HepG2 (cell line): Measurements from ENCODE around the gene VANGL2.
A peak's percentile ranks its signal among the peaks of the same experiment; 100 is the strongest.

Source experiments
- BCL6 ChIP-seq: IDR thresholded peaks from 2 replicates; pipeline ENCODE4 v1.6.1; 2016; ENCODE audit warnings: missing genetic modification reagents, missing compliant biosample characterization
- BRCA1 ChIP-seq: sonication (generic); formaldehyde crosslinking; IDR thresholded peaks from 2 replicates; pipeline ENCODE4 v1.4.0; 2020; ENCODE audit warnings: missing genetic modification reagents
- FOXJ3 ChIP-seq: sonication (generic); formaldehyde crosslinking; IDR thresholded peaks from 2 replicates; pipeline ENCODE4 v1.4.0; 2020; ENCODE audit warnings: missing genetic modification reagents, mild to moderate bottlenecking, borderline replicate concordance
- GABPA ChIP-seq, 2 experiments: IDR thresholded peaks; 2 replicates each; pipeline ENCODE4 v1.6.1; 2011 to 2016; ENCODE audit warnings: low read depth in 2 of 2, low read length in 1 of 2, missing biosample characterization in 1 of 2, missing genetic modification characterization in 1 of 2
- GTF3A ChIP-seq: sonication (generic); formaldehyde crosslinking; conservative IDR thresholded peaks from 2 replicates; pipeline ENCODE4 v1.4.0; 2020; ENCODE audit warnings: mild to moderate bottlenecking, missing genetic modification reagents
- KAT2B ChIP-seq: fragments of 150-350 bp; IDR thresholded peaks from 2 replicates; pipeline ENCODE4 v1.6.1; 2014; ENCODE audit warnings: low read depth, low read length, borderline replicate concordance
- MAFK ChIP-seq, 2 experiments: IDR thresholded peaks in 1 of 2; conservative IDR thresholded peaks in 1 of 2; 2 replicates each; pipeline ENCODE4 v1.6.1; 2011; ENCODE audit warnings: improper control_type of control experiment in 2 of 2, low read length in 2 of 2
- POLR2A ChIP-seq, 2 experiments: IDR thresholded peaks; 2 replicates each; pipeline ENCODE4 v1.6.1; 2011; ENCODE audit warnings: low read depth in 2 of 2, low read length in 2 of 2, mild to moderate bottlenecking in 1 of 2, moderate library complexity in 1 of 2; ENCODE audit not compliant: insufficient read depth in 1 of 2
- RFX5 ChIP-seq: IDR thresholded peaks from 2 replicates; pipeline ENCODE4 v1.6.1; 2011; ENCODE audit warnings: low read depth, low read length, improper control_type of control experiment
- SIN3A ChIP-seq: IDR thresholded peaks from 2 replicates; pipeline ENCODE4 v1.6.1; 2011; ENCODE audit warnings: low read depth, mild to moderate bottlenecking, control low read depth, low read length, borderline replicate concordance
- TBP ChIP-seq: sonication (generic); formaldehyde crosslinking; IDR thresholded peaks from 2 replicates; pipeline ENCODE4 v1.5.0; 2020; ENCODE audit warnings: missing genetic modification reagents
- TF ChIP-seq, protein P1 (sequence below): sonication (generic); formaldehyde crosslinking; IDR thresholded peaks from 2 replicates; pipeline ENCODE4 v1.5.0; 2020; ENCODE audit warnings: mild to moderate bottlenecking, missing genetic modification reagents, moderate library complexity
- TF ChIP-seq, protein P2 (sequence below): IDR thresholded peaks from 2 replicates; pipeline ENCODE4 v1.6.1; 2012; ENCODE audit warnings: inconsistent platforms
- TF ChIP-seq, protein P3 (sequence below): IDR thresholded peaks from 2 replicates; pipeline ENCODE4 v1.6.1; 2016; ENCODE audit warnings: missing compliant biosample characterization, missing genetic modification reagents, borderline replicate concordance

DNA sequence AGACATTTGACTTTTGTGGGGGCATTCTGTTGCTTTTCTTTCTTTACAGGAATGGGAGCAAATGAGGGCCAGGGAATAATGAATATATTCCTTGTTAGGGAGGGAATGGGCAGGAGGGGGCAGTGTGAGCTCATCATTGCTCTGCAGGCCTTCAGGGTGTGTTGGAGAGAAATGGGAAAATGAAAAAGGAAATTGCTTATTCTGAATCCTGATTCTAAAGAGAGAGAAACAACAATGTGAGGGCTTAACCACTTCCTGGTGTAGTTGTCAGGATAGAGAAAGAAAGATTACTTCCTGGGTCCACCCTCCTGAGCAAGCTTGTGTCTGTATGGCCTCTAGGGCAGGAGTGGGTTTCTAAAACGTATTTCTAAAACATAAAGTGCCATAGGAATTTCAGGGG, 28.3 kb downstream of the VANGL2 start:
- TF ChIP-seq SIN3A = no peak
- no peak for TF ChIP-seq RFX5
- TF ChIP-seq GABPA (IDR thresholded peaks at IDR 0.05; ENCODE audit: low read depth, low read length) = no peak
- no peak for TF ChIP-seq GABPA (CRISPR knock-in tag; IDR thresholded peaks at IDR 0.05; ENCODE audit: low read depth)
- TF ChIP-seq BRCA1 = no peak
- no peak for TF ChIP-seq BCL6
- TF ChIP-seq, protein P1, sequence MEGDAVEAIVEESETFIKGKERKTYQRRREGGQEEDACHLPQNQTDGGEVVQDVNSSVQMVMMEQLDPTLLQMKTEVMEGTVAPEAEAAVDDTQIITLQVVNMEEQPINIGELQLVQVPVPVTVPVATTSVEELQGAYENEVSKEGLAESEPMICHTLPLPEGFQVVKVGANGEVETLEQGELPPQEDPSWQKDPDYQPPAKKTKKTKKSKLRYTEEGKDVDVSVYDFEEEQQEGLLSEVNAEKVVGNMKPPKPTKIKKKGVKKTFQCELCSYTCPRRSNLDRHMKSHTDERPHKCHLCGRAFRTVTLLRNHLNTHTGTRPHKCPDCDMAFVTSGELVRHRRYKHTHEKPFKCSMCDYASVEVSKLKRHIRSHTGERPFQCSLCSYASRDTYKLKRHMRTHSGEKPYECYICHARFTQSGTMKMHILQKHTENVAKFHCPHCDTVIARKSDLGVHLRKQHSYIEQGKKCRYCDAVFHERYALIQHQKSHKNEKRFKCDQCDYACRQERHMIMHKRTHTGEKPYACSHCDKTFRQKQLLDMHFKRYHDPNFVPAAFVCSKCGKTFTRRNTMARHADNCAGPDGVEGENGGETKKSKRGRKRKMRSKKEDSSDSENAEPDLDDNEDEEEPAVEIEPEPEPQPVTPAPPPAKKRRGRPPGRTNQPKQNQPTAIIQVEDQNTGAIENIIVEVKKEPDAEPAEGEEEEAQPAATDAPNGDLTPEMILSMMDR = peak; percentile 72
- no peak for TF ChIP-seq MAFK (conservative IDR thresholded peaks at IDR 0.05 in 1 of 2, IDR thresholded peaks at IDR 0.05 in 1 of 2; ENCODE audit: low read length in 2 of 2)
- no peak for TF ChIP-seq KAT2B
- TF ChIP-seq FOXJ3 (CRISPR knock-in tag) = no peak
- TF ChIP-seq, protein P2, sequence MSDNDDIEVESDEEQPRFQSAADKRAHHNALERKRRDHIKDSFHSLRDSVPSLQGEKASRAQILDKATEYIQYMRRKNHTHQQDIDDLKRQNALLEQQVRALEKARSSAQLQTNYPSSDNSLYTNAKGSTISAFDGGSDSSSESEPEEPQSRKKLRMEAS = no peak
- TF ChIP-seq GTF3A = no peak
- no peak for TF ChIP-seq POLR2A (IDR thresholded peaks at IDR 0.05; ENCODE audit: insufficient read depth in 1 of 2, low read depth in 2 of 2, low read length in 2 of 2)
- TF ChIP-seq, protein P3, sequence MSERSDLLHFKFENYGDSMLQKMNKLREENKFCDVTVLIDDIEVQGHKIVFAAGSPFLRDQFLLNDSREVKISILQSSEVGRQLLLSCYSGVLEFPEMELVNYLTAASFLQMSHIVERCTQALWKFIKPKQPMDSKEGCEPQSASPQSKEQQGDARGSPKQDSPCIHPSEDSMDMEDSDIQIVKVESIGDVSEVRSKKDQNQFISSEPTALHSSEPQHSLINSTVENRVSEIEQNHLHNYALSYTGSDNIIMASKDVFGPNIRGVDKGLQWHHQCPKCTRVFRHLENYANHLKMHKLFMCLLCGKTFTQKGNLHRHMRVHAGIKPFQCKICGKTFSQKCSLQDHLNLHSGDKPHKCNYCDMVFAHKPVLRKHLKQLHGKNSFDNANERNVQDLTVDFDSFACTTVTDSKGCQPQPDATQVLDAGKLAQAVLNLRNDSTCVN (CRISPR knock-in tag) = no peak
- no peak for TF ChIP-seq TBP (CRISPR knock-in tag)
